ENCODE data around the gene RPTOR.

- TF ChIP-seq CTCF (tag by site-specific recombination; IDR thresholded peaks at IDR 0.05) (no peak), ZNF785 (tag by site-specific recombination; IDR thresholded peaks at IDR 0.05) (no peak), REST (tag by site-specific recombination; IDR thresholded peaks at IDR 0.05) (no peak), ZNF175 (tag by site-specific recombination; IDR thresholded peaks at IDR 0.05) (no peak), PRDM6 (tag by site-specific recombination; IDR thresholded peaks at IDR 0.05) (no peak), ZNF350 (tag by site-specific recombination; IDR thresholded peaks at IDR 0.05) (no peak), KLF16 (tag by site-specific recombination; IDR thresholded peaks at IDR 0.05) (no peak), ZNF561 (tag by site-specific recombination; IDR thresholded peaks at IDR 0.05; ENCODE audit: borderline replicate concordance) (no peak), ZBTB26 (tag by site-specific recombination; optimal IDR thresholded peaks at IDR 0.05) (no peak), REPIN1 (tag by site-specific recombination; IDR thresholded peaks at IDR 0.05; ENCODE audit: low read depth) (no peak), KLF7 (tag by site-specific recombination; IDR thresholded peaks at IDR 0.05; ENCODE audit: borderline replicate concordance) (no peak), ZNF391 (tag by site-specific recombination; IDR thresholded peaks at IDR 0.05; ENCODE audit: borderline replicate concordance, low read depth) (no peak), ZNF664 (tag by site-specific recombination; IDR thresholded peaks at IDR 0.05) (no peak), ZBTB21 (tag by site-specific recombination; IDR thresholded peaks at IDR 0.05) (no peak)
Measured at GRCh38 chr17:80837711-80838110, 293.1 kb downstream of the RPTOR start.
